Fibroblast of the aortic adventitia (primary cell): ENCODE data around the gene IFI44L. TPM values are rescaled to one million over a fixed set of nuclear protein-coding genes. Genes with fewer than 3 reads are reported as not detected.

Experiments used
- DNase-seq: peaks from one replicate; pipeline ENCODE4 v3.0.0-alpha.2; 2010; ENCODE audit warnings: low read depth
- H3K4me3 ChIP-seq: 2 replicates; pipeline ENCODE4 v1.5.1; 2011; ENCODE audit warnings: low read depth, mild to moderate bottlenecking, control low read depth, low read length, moderate library complexity
- CTCF ChIP-seq: IDR thresholded peaks from 2 replicates; pipeline ENCODE4 v1.5.1; 2011; ENCODE audit warnings: mild to moderate bottlenecking, low read length, control low read depth, inconsistent platforms; ENCODE audit not compliant: insufficient read depth
- total RNA-seq: library from RNA; depleted of rRNA; stranded (reverse); fragments of >200 nt; gene quantifications from 2 replicates; pipeline ENCODE4 v1.2.3, GENCODE V29; 2012; ENCODE audit warnings: low replicate concordance

The IFI44L gene
- total RNA-seq, 1 donor, result 17.7 TPM

- TF ChIP-seq CTCF, result peak; percentile 88
- peak; percentile 94 for DNase-seq
- H3K4me3 ChIP-seq, result no peak overlapping the region
These were observed 2.6 kb upstream of the IFI44L start for GRCh38 chr1:78617615-78618026.

- TF ChIP-seq CTCF, result no peak
- H3K4me3 ChIP-seq, result no peak overlapping the region
- peak; percentile 13 for DNase-seq
These were observed 1.2 kb upstream of the IFI44L start for GRCh38 chr1:78619032-78619431.

GRCh38 chr1:78619446-78619802 lies 824 bp upstream of the IFI44L start:
- TF ChIP-seq CTCF, result no peak
- H3K4me3 ChIP-seq, result peak overlapping the region; percentile 55

GRCh38 chr1:78620666-78621065 lies 418 bp downstream of the IFI44L start:
- H3K4me3 ChIP-seq, result peak overlapping the region; percentile 44
- DNase-seq, result no peak
- TF ChIP-seq CTCF, result no peak

More at GRCh38 chr1:78619446-78619802, 824 bp upstream of the IFI44L start:
- no peak for DNase-seq

- TF ChIP-seq CTCF, result no peak
- DNase-seq, result no peak
- no peak overlapping the region for H3K4me3 ChIP-seq
These were observed 2.3 kb downstream of the IFI44L start for GRCh38 chr1:78622548-78622947.

GRCh38 chr1:78624035-78624434 lies 3.8 kb downstream of the IFI44L start:
- TF ChIP-seq CTCF, result no peak

GRCh38 chr1:78627321-78627720 lies 7.1 kb downstream of the IFI44L start:
- no peak for TF ChIP-seq CTCF
- no peak for DNase-seq

More at GRCh38 chr1:78624035-78624434, 3.8 kb downstream of the IFI44L start:
- DNase-seq, result no peak
- H3K4me3 ChIP-seq, result no peak overlapping the region

More at GRCh38 chr1:78627321-78627720, 7.1 kb downstream of the IFI44L start:
- no peak overlapping the region for H3K4me3 ChIP-seq
